Panc1 (cell line): ENCODE results near the gene WDR11. TPM values are rescaled to one million over a fixed set of nuclear protein-coding genes. Genes with fewer than 3 reads are reported as not detected.

Experiments used
- ATAC-seq: fragments of 200-7000 bp; cut with Tn5 transposase; 2 replicates; pipeline ENCODE4 v1.9.1; 2020; ENCODE audit warnings: mild to moderate bottlenecking, moderate library complexity
- BruUV-seq: library from RNA; stranded (reverse); fragments of 400-500 nt; replicated peaks from 2 replicates; lab custom pipeline; 2021; lab: Mats Ljungman, UMichigan
- CTCF ChIA-PET: fragments of 300-600 bp; sonication (Branson Sonifier 250); formaldehyde crosslinking; loops from one replicate; lab custom pipeline; 2022; ENCODE audit warnings: antibody characterized with exemption; lab: Charles Lee
- POLR2A ChIA-PET: fragments of 300-600 bp; sonication (Branson Sonifier 250); formaldehyde crosslinking; loops from one replicate; lab custom pipeline; 2022; ENCODE audit warnings: antibody characterized with exemption; lab: Charles Lee
- DNase-seq: peaks from one replicate; pipeline ENCODE4 v3.0.0-alpha.2; 2010; ENCODE audit warnings: low read depth, low spot score
- H3K27ac ChIP-seq: 2 replicates; pipeline ENCODE4 v1.5.1; 2011; ENCODE audit warnings: mild to moderate bottlenecking, low read length, inconsistent platforms
- H3K27me3 ChIP-seq: fragments of 200-500 bp; sonication (Bioruptor generic); 2 replicates; pipeline ENCODE4 v1.6.0; 2014; ENCODE audit warnings: low read length, inconsistent platforms; ENCODE audit not compliant: control insufficient read depth, insufficient read depth
- H3K36me3 ChIP-seq: fragments of 200-500 bp; sonication (Bioruptor generic); 2 replicates; pipeline ENCODE4 v1.5.1; 2014; ENCODE audit warnings: inconsistent platforms, mild to moderate bottlenecking, low read length, moderate library complexity; ENCODE audit not compliant: control insufficient read depth, insufficient read depth
- H3K4me1 ChIP-seq: 2 replicates; pipeline ENCODE4 v1.5.1; 2011; ENCODE audit warnings: inconsistent platforms, mild to moderate bottlenecking, low read length, moderate library complexity; ENCODE audit not compliant: control insufficient read depth, insufficient read depth
- H3K4me3 ChIP-seq, 2 experiments: 2 replicates each; pipeline ENCODE4 v1.5.1; 2011 to 2012; ENCODE audit warnings: low read depth in 2 of 2, low read length in 2 of 2, mild to moderate bottlenecking in 2 of 2, inconsistent platforms in 1 of 2, moderate library complexity in 1 of 2
- H3K9me3 ChIP-seq: fragments of 200-500 bp; sonication (Bioruptor generic); 2 replicates; pipeline ENCODE4 v1.5.1; 2014; ENCODE audit warnings: low read depth, mild to moderate bottlenecking, inconsistent platforms, low read length, moderate library complexity; ENCODE audit not compliant: control insufficient read depth, insufficient read depth
- POLR2AphosphoS5 ChIP-seq: IDR thresholded peaks from 2 replicates; pipeline ENCODE4 v1.6.1; 2012; ENCODE audit warnings: mild to moderate bottlenecking, low read depth, low read length, moderate library complexity
- SIN3A ChIP-seq: IDR thresholded peaks from 2 replicates; pipeline ENCODE4 v1.6.1; 2012; ENCODE audit warnings: low read depth, mild to moderate bottlenecking, low read length, moderate library complexity, borderline replicate concordance; ENCODE audit not compliant: insufficient read depth
- TCF7L2 ChIP-seq: IDR thresholded peaks from 2 replicates; pipeline ENCODE4 v1.6.1; 2011; ENCODE audit warnings: mild to moderate bottlenecking, low read depth, low read length, inconsistent platforms
- in situ Hi-C: cut with HindIII; loops from 2 replicates; pipeline ENCODE4 v1.10.0; 2016; ENCODE audit warnings: low sequenced_read_pairs, low pct_unique_long_range_greater_than_20kb
- intact Hi-C: fragments of 100-400 bp; cut with micrococcal nuclease; formaldehyde crosslinking; loops from one replicate; pipeline ENCODE4 v1.10.0; 2022; ENCODE audit not compliant: unreplicated experiment
- total RNA-seq: library from RNA; stranded (reverse); gene quantifications from one replicate; pipeline ENCODE4 v1.2.1, GENCODE V29; 2021; ENCODE audit not compliant: unreplicated experiment
- TF ChIP-seq, protein P1 (sequence below), 2 experiments: IDR thresholded peaks; 2 replicates each; pipeline ENCODE4 v1.6.1; 2011 to 2012; ENCODE audit warnings: low read depth in 2 of 2, control low read depth in 1 of 2, low read length in 1 of 2, mild to moderate bottlenecking in 1 of 2, moderate library complexity in 1 of 2; ENCODE audit not compliant: insufficient read depth in 1 of 2
- TF ChIP-seq, protein P2 (sequence below): fragments of 450-650 bp; IDR thresholded peaks from 2 replicates; pipeline ENCODE4 v1.5.1; 2017; ENCODE audit warnings: mild to moderate bottlenecking

WDR11 gene
- total RNA-seq, 1 experiment from 2014 or later: 59.3 TPM

DNA sequence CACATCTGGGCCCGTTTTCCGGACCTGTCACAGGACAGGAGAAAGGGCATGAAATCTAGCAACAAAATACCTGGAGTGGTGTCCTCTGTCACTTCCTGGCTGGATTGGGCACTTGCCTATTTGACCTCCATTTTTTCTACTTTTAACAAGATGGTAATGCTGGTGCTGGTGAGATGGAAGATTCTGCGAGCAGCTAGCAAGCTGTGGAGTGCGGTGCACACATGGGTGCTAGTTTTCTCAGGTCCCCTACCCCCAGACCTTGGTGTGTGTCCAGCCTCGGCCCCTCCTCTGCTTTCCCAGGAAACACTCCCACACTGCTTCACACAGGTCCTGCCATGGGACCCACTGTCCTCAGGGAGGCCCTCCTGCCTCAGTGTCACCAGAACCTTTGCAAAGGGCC, 87.7 kb downstream of the WDR11 start:
- DNase-seq: no peak
- in situ Hi-C loops: no loop called here
- no TSS peak for BruUV-seq

DNA sequence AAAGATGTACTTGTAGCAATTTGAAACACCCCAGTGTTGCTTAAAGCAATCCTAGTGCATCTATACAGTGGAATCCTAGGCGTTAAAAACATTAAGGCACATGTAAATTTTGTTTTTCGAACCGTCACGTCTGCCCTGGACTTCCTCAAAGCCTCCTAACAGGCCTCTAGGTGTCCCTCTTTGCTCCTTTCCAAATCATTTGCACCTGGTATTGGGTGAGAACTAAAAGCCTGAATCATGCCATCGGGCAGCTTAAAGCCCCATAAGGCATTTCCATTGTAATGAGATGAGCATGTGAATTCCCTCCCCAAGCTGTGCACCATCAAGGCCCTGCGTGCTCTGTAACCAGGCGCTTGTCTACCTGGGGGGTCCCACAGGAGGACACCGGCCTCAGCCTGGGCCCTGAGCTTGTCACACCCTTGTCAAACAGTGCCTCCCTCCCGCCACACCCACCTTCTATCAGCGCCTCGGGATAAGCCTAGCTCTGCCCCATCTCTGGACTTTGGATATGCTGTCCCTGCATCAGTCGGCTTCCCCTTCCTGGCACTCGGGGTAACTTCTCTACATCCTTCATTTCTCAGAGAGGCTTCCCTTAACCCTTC, 89.2 kb downstream of the WDR11 start:
- Histone ChIP-seq H3K36me3 (no peaks in the 10 kb centered on the region), H3K27ac (no peak overlapping the region), H3K4me1 (peaks cover 7% of the 10 kb centered on the region; the same call in 1 of the 2 replicates), H3K9me3 (no peaks in the 10 kb centered on the region), H3K4me3 (no peak overlapping the region), H3K27me3 (no peaks in the 10 kb centered on the region)
- BruUV-seq: no TSS peak
- POLR2A ChIA-PET: no interaction called here
- no peak for DNase-seq
- intact Hi-C loops: loop anchor here (5.0 kb wide), 1 partner anchor 962 kb away; no protein-coding TSS in a partner anchor
- CTCF ChIA-PET: no interaction called here
- in situ Hi-C loops: no loop called here
- TF ChIP-seq, protein P1, sequence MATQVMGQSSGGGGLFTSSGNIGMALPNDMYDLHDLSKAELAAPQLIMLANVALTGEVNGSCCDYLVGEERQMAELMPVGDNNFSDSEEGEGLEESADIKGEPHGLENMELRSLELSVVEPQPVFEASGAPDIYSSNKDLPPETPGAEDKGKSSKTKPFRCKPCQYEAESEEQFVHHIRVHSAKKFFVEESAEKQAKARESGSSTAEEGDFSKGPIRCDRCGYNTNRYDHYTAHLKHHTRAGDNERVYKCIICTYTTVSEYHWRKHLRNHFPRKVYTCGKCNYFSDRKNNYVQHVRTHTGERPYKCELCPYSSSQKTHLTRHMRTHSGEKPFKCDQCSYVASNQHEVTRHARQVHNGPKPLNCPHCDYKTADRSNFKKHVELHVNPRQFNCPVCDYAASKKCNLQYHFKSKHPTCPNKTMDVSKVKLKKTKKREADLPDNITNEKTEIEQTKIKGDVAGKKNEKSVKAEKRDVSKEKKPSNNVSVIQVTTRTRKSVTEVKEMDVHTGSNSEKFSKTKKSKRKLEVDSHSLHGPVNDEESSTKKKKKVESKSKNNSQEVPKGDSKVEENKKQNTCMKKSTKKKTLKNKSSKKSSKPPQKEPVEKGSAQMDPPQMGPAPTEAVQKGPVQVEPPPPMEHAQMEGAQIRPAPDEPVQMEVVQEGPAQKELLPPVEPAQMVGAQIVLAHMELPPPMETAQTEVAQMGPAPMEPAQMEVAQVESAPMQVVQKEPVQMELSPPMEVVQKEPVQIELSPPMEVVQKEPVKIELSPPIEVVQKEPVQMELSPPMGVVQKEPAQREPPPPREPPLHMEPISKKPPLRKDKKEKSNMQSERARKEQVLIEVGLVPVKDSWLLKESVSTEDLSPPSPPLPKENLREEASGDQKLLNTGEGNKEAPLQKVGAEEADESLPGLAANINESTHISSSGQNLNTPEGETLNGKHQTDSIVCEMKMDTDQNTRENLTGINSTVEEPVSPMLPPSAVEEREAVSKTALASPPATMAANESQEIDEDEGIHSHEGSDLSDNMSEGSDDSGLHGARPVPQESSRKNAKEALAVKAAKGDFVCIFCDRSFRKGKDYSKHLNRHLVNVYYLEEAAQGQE (IDR thresholded peaks at IDR 0.05; ENCODE audit: insufficient read depth in 1 of 2, low read depth in 2 of 2, low read length in 1 of 2): no peak
- TF ChIP-seq TCF7L2: no peak
- no peak for TF ChIP-seq POLR2AphosphoS5
- no peak for TF ChIP-seq SIN3A
- TF ChIP-seq, protein P2, sequence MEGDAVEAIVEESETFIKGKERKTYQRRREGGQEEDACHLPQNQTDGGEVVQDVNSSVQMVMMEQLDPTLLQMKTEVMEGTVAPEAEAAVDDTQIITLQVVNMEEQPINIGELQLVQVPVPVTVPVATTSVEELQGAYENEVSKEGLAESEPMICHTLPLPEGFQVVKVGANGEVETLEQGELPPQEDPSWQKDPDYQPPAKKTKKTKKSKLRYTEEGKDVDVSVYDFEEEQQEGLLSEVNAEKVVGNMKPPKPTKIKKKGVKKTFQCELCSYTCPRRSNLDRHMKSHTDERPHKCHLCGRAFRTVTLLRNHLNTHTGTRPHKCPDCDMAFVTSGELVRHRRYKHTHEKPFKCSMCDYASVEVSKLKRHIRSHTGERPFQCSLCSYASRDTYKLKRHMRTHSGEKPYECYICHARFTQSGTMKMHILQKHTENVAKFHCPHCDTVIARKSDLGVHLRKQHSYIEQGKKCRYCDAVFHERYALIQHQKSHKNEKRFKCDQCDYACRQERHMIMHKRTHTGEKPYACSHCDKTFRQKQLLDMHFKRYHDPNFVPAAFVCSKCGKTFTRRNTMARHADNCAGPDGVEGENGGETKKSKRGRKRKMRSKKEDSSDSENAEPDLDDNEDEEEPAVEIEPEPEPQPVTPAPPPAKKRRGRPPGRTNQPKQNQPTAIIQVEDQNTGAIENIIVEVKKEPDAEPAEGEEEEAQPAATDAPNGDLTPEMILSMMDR: no peak
- no peak for ATAC-seq

More for the DNA sequence above, 87.7 kb downstream of the WDR11 start:
- ChIA-PET POLR2A (no interaction called here), CTCF (no interaction called here)
- Histone ChIP-seq H3K27ac (no peak overlapping the region), H3K4me1 (peaks cover 7% of the 10 kb centered on the region; the same call in 1 of the 2 replicates), H3K9me3 (no peaks in the 10 kb centered on the region), H3K27me3 (no peaks in the 10 kb centered on the region), H3K36me3 (no peaks in the 10 kb centered on the region), H3K4me3 (no peak overlapping the region)
- no peak for ATAC-seq
- intact Hi-C loops: no loop called here
- TF ChIP-seq, protein P1 (IDR thresholded peaks at IDR 0.05; ENCODE audit: insufficient read depth in 1 of 2, low read depth in 2 of 2, low read length in 1 of 2): no peak
- TF ChIP-seq SIN3A (no peak), TCF7L2 (no peak), POLR2AphosphoS5 (no peak)
- TF ChIP-seq, protein P2: no peak
